Endothelial cell of umbilical vein (primary cell): ENCODE data around the gene ZFYVE21. TPM values are rescaled to one million over a fixed set of nuclear protein-coding genes. Genes with fewer than 3 reads are reported as not detected.

ENCODE experiments used
- BruUV-seq: library from RNA; stranded (reverse); fragments of 400-500 nt; replicated peaks from 2 replicates; lab custom pipeline; 2021; lab: Mats Ljungman, UMichigan
- CTCF ChIA-PET: fragments of 300-600, 350-600 bp; sonication (Branson Sonifier 250); formaldehyde crosslinking; loops from one replicate; lab custom pipeline; 2021; ENCODE audit warnings: antibody characterized with exemption, inconsistent platforms; lab: Charles Lee
- POLR2A ChIA-PET: fragments of 300-600, 350-600 bp; sonication (Branson Sonifier 250); formaldehyde crosslinking; loops from one replicate; lab custom pipeline; 2021; ENCODE audit warnings: antibody characterized with exemption, inconsistent platforms; lab: Charles Lee
- DNase-seq: peaks from one replicate; pipeline ENCODE4 v3.0.0-alpha.2; 2011; ENCODE audit warnings: low read depth, low spot score
- FAIRE-seq: peaks from 2 replicates; lab custom pipeline; 2011; peaks lifted over from hg19 to GRCh38; lab: Jason Lieb, UNC
- H2AFZ ChIP-seq: 2 replicates; pipeline ENCODE4 v1.6.0; 2012; ENCODE audit warnings: low read depth, low read length, control low read depth, inconsistent platforms
- H3K27ac ChIP-seq: 2 replicates; pipeline ENCODE4 v1.5.1; 2011; ENCODE audit warnings: low read depth, mild to moderate bottlenecking, control low read depth, low read length, moderate library complexity; ENCODE audit not compliant: insufficient read depth
- H3K27me3 ChIP-seq, 2 experiments: 2 replicates each; pipeline versions ENCODE4 v1.6.0 to v1.6.1; 2011; ENCODE audit warnings: low read length in 2 of 2, mixed read lengths in 1 of 2; ENCODE audit not compliant: control insufficient read depth in 2 of 2, insufficient read depth in 2 of 2
- H3K36me3 ChIP-seq, 2 experiments: 2 replicates in 1 of 2; 3 replicates in 1 of 2; pipeline ENCODE4 v1.5.1; 2011; ENCODE audit warnings: low read length in 2 of 2, mild to moderate bottlenecking in 1 of 2, moderate library complexity in 1 of 2; ENCODE audit not compliant: control insufficient read depth in 2 of 2, insufficient read depth in 2 of 2; ENCODE audit errors: extremely low read depth in 1 of 2
- H3K4me1 ChIP-seq: 3 replicates; pipeline ENCODE4 v1.5.1; 2011; ENCODE audit warnings: mild to moderate bottlenecking, low read length; ENCODE audit not compliant: control insufficient read depth, insufficient read depth; ENCODE audit errors: extremely low read depth
- H3K4me2 ChIP-seq: 2 replicates; pipeline ENCODE4 v1.6.1; 2011; ENCODE audit warnings: low read length, control low read depth, mixed read lengths; ENCODE audit not compliant: insufficient read depth
- H3K4me3 ChIP-seq, 3 experiments: fragments of 200-600 bp in 1 of 3; sonication (generic), shearing (Covaris generic) in 1 of 3; replicated peaks in 1 of 3; 2 replicates each; pipeline ENCODE4 v1.5.1; 2011 to 2016; ENCODE audit warnings: control low read depth in 3 of 3, low read length in 3 of 3, mild to moderate bottlenecking in 2 of 3, inconsistent platforms in 1 of 3, low read depth in 1 of 3, moderate library complexity in 1 of 3; ENCODE audit not compliant: insufficient read depth in 1 of 3
- H3K79me2 ChIP-seq: 2 replicates; pipeline ENCODE4 v1.6.0; 2012; ENCODE audit warnings: low read length, inconsistent platforms; ENCODE audit not compliant: control insufficient read depth, insufficient read depth
- H3K9ac ChIP-seq: replicated peaks from 2 replicates; pipeline ENCODE3; 2011; ENCODE audit warnings: low read length, control low read depth; ENCODE audit not compliant: insufficient read depth; ENCODE audit errors: extremely low read depth
- H3K9me1 ChIP-seq: replicated peaks from 3 replicates; pipeline ENCODE4 v1.6.0; 2011; ENCODE audit warnings: mild to moderate bottlenecking, low read length; ENCODE audit not compliant: control insufficient read depth, insufficient read depth; ENCODE audit errors: extremely low read depth
- H3K9me3 ChIP-seq: replicated peaks from 2 replicates; pipeline ENCODE4 v1.5.1; 2012; ENCODE audit warnings: low read length, inconsistent platforms; ENCODE audit not compliant: control insufficient read depth, insufficient read depth
- H4K20me1 ChIP-seq: replicated peaks from 2 replicates; pipeline ENCODE3; 2011; ENCODE audit warnings: mild to moderate bottlenecking, low read length; ENCODE audit not compliant: control insufficient read depth, insufficient read depth; ENCODE audit errors: extremely low read depth
- CTCF ChIP-seq, 2 donors: IDR thresholded peaks; 1 replicate in 1 of 2; 2 replicates in 1 of 2; pipeline ENCODE4 v1.5.1; 2011; ENCODE audit warnings: low read length in 2 of 2, mild to moderate bottlenecking in 2 of 2, moderate library complexity in 2 of 2, control low read depth in 1 of 2, inconsistent platforms in 1 of 2, low read depth in 1 of 2; ENCODE audit not compliant: insufficient read depth in 1 of 2; ENCODE audit errors: extremely low read depth in 1 of 2
- EZH2 ChIP-seq: IDR thresholded peaks from 2 replicates; pipeline ENCODE4 v1.6.1; 2012; ENCODE audit warnings: borderline replicate concordance, low read depth, mild to moderate bottlenecking, moderate library complexity, low read length, inconsistent platforms; ENCODE audit not compliant: severe bottlenecking
- FOS ChIP-seq: IDR thresholded peaks from 2 replicates; pipeline ENCODE4 v1.6.1; 2011; ENCODE audit warnings: mild to moderate bottlenecking, low read length, moderate library complexity, borderline replicate concordance; ENCODE audit not compliant: insufficient read depth
- GATA2 ChIP-seq: IDR thresholded peaks from 2 replicates; pipeline ENCODE4 v1.7.0; 2011; ENCODE audit warnings: low read depth, mild to moderate bottlenecking, moderate library complexity, mixed read lengths, low read length; ENCODE audit not compliant: insufficient read length, insufficient read depth
- JUN ChIP-seq: IDR thresholded peaks from 2 replicates; pipeline ENCODE4 v1.6.1; 2011; ENCODE audit warnings: borderline replicate concordance, low read depth; ENCODE audit not compliant: insufficient read length, insufficient read depth
- MAX ChIP-seq: IDR thresholded peaks from 2 replicates; pipeline ENCODE4 v1.6.1; 2011; ENCODE audit not compliant: insufficient read depth, insufficient read length
- MYC ChIP-seq: IDR thresholded peaks from one replicate; pipeline ENCODE4 v1.6.1; 2011; ENCODE audit warnings: mild to moderate bottlenecking, low read depth, low read length
- POLR2A ChIP-seq: IDR thresholded peaks from 2 replicates; pipeline ENCODE4 v1.6.1; 2012; ENCODE audit warnings: low read depth, mild to moderate bottlenecking, control low read depth, low read length
- POLR2AphosphoS5 ChIP-seq: IDR thresholded peaks from 2 replicates; pipeline ENCODE4 v1.6.1; 2012; ENCODE audit warnings: low read depth, mild to moderate bottlenecking, control low read depth, low read length, moderate library complexity; ENCODE audit not compliant: insufficient read depth
- dilution Hi-C: fragments of 300-500 bp; cut with MboI; formaldehyde crosslinking; loops from one replicate; pipeline ENCODE4 v1.15.0; 2019; ENCODE audit warnings: low sequenced_read_pairs; ENCODE audit not compliant: extremely low pct_ligation_motif_present
- intact Hi-C: fragments of 100-400 bp; cut with micrococcal nuclease; formaldehyde crosslinking; loops from one replicate; pipeline ENCODE4 v1.10.0; 2022
- polyA plus RNA-seq, 4 experiments: library from polyadenylated mRNA; depleted of rRNA in 3 of 4; stranded (reverse) in 3 of 4; unstranded in 1 of 4; fragments of >200 nt; gene quantifications; 2 replicates each; pipeline versions ENCODE4 v1.2.1 to v1.2.3, GENCODE V29; 2011 to 2012; ENCODE audit warnings: missing spikeins in 1 of 4
- total RNA-seq: library from RNA; stranded (reverse); gene quantifications from 2 replicates; pipeline ENCODE4 v1.2.3, GENCODE V29; 2021

ZFYVE21 gene
- total and polyA plus RNA-seq, 2 donors (not counting 3 experiments of a cell fraction or from before 2014, with no cell fraction given) = 54.5 to 98.3 TPM

- intact Hi-C loops = no loop called here
- H3K4me1 ChIP-seq = peaks cover 28% of the 10 kb centered on the region
- H3K27me3 ChIP-seq = no peaks in the 10 kb centered on the region
- H3K27ac ChIP-seq = no peak overlapping the region
- no TSS peak for BruUV-seq
- no peaks in the 10 kb centered on the region for H3K79me2 ChIP-seq
- H2AFZ ChIP-seq = no peak overlapping the region
- FAIRE-seq (peak; percentile 47), DNase-seq (peak; percentile 37)
- no peak overlapping the region for H3K4me3 ChIP-seq
- dilution Hi-C loops = no loop called here
- ChIA-PET POLR2A (no interaction called here), CTCF (interaction anchor here (1.1 kb wide), 1 partner anchor 50 kb away, joined by 3 read pairs; no protein-coding TSS in a partner anchor)
- no peak overlapping the region for H3K9ac ChIP-seq
- no peaks in the 10 kb centered on the region for H3K9me3 ChIP-seq
- peak overlapping the region; percentile 3 for H3K4me2 ChIP-seq
- no peaks in the 10 kb centered on the region for H3K9me1 ChIP-seq
- TF ChIP-seq EZH2 = no peak
- TF ChIP-seq POLR2AphosphoS5 = peak; percentile 28
- no peak for TF ChIP-seq POLR2A
- peak; percentile 88 for TF ChIP-seq GATA2
- TF ChIP-seq MAX = no peak
- TF ChIP-seq MYC = no peak
- no peak for TF ChIP-seq JUN
- peak; percentile 41 for TF ChIP-seq FOS
- no peak for TF ChIP-seq CTCF (IDR thresholded peaks at IDR 0.05; ENCODE audit: extremely low read depth in 1 of 2, insufficient read depth in 1 of 2, low read depth in 1 of 2, low read length in 2 of 2)
- no peaks in the 10 kb centered on the region for H4K20me1 ChIP-seq
- H3K36me3 ChIP-seq = no peaks in the 10 kb centered on the region
Measured at GRCh38 chr14:103755060-103755459, 39.5 kb downstream of the ZFYVE21 start.
